ENCODE results near the gene ATP6V0D1.

The ATP6V0D1 gene

DNA sequence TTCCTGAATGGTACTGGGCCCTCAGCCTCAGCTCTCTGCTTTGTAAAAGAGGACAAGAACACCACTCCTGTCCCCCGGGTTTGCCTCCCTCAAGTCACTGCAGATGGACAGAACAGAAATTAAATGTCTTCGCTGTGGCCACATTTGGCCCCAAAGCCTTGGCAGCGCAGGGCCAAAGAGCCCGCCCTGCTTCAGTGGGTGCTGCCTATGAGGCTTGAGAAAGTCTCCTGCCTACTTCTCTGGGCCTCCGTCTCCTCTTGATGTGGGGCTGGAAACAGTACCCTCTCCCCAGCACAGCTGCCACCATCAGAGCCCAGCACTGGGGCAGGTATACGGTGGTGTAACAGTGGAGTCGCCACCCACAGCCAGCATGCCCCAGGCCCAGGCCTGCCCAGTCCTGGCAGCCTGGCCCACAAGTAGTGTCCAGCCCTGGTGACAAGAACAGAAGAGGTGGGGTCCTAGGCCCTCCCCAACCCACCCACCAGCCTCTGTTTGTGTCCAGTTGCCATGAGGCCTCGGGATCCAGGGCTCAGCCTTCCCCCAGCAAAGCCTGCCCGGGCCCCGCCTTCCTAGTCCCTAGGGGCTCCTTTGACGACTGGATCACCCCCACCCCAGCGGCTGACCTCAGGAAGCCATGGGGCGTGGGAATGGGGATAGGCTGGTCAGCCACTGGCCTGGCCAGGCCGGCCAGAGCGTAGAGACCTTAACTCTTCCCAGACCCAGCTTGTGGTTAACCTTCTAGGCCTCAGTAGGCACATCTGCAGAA lies 83.7 kb downstream of the ATP6V0D1 start:
- no peak overlapping the region for H3K4me3 ChIP-seq (ENCODE audit: control insufficient read depth, low read depth, low read length)
- DNase-seq (ENCODE audit: low read depth): peak; percentile 42
- TF ChIP-seq, protein P1, sequence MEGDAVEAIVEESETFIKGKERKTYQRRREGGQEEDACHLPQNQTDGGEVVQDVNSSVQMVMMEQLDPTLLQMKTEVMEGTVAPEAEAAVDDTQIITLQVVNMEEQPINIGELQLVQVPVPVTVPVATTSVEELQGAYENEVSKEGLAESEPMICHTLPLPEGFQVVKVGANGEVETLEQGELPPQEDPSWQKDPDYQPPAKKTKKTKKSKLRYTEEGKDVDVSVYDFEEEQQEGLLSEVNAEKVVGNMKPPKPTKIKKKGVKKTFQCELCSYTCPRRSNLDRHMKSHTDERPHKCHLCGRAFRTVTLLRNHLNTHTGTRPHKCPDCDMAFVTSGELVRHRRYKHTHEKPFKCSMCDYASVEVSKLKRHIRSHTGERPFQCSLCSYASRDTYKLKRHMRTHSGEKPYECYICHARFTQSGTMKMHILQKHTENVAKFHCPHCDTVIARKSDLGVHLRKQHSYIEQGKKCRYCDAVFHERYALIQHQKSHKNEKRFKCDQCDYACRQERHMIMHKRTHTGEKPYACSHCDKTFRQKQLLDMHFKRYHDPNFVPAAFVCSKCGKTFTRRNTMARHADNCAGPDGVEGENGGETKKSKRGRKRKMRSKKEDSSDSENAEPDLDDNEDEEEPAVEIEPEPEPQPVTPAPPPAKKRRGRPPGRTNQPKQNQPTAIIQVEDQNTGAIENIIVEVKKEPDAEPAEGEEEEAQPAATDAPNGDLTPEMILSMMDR (conservative IDR thresholded peaks at IDR 0.05; ENCODE audit: control insufficient read depth, insufficient read depth, low read depth, low read length): no peak

DNA sequence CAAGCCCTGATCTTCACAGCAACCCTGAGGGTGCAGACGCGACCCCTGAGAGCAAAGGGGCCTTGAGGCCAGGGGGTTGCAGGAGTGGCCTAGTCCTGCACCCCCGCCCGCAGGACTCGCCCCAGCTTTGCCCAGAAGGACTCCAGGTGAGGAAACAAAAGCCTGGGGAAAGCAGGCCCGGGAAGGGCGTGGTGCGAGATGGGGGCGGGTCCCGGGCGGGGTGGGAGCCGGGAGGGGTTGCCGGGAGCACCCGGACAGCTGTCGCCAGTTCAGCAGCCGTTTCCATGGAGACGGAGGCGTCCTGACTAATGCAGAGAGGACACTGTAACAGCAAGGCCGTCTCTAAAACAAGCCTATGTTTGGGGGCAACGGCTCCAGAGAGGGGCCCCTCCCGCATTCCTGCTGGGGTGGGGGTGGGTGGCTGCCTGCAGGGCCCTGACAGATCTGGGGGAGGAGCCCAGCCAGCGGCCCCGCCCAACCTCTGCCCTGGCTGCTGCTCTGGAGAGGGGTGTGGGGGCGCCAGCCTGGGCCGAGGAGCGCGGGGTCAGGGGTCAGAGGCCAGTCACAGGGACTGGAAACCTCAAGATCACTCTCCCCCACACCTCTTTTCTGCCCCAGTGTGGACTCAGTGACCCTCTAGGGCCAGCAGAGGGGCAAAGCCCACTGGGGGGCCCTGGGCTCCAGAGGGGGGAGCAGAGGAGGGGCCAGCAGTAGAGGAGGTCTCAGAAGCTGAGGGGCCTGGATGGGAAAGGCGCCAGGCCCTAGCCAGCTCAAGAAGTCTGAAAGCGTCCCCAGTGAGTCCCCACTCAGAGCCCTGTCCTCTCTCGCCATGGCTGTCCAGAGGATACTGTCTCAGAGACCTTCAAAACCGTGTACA lies 84.6 kb downstream of the ATP6V0D1 start:
- no peak overlapping the region for H3K4me3 ChIP-seq (ENCODE audit: control insufficient read depth, low read depth, low read length)
- peak; percentile 69 for DNase-seq (ENCODE audit: low read depth)
- TF ChIP-seq, protein P1 (conservative IDR thresholded peaks at IDR 0.05; ENCODE audit: control insufficient read depth, insufficient read depth, low read depth, low read length): no peak

DNA sequence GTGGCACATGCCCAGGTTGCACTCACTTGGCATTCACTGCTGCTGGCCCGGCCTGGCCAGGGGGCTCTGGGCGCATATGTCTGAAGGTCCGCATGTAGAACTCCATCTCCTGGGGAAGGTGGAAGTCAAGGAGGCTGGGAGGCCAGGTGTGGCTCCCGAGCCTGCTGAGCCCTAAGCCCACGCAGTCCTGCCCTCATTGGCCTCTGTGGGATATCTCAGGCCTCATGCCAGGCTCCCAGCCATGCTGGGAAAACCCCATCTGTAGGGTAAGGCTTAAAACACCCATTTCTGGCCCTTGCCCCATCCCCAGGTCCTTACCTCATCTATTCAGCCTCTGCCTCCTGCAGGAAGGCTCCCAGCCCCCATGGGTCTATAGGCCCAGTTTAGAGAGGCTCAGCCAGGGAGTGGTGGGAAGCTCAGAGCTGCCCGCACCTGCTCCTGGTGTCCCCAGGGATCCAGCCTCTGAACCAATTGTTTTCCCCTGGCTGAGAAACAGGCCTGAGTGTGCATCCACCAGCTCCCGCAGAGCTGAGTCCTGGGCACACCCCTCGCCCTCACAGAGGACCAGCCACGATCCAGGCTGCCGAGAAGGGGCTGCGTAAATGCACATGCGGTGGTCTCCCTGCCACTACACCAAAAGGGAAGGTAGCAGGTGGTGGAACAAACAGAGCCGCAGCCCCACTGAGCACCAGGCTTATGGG lies 85.3 kb downstream of the ATP6V0D1 start:
- no peak overlapping the region for H3K4me3 ChIP-seq (ENCODE audit: control insufficient read depth, low read depth, low read length)
- no peak for DNase-seq (ENCODE audit: low read depth)
- TF ChIP-seq, protein P1 (conservative IDR thresholded peaks at IDR 0.05; ENCODE audit: control insufficient read depth, insufficient read depth, low read depth, low read length): no peak

DNA sequence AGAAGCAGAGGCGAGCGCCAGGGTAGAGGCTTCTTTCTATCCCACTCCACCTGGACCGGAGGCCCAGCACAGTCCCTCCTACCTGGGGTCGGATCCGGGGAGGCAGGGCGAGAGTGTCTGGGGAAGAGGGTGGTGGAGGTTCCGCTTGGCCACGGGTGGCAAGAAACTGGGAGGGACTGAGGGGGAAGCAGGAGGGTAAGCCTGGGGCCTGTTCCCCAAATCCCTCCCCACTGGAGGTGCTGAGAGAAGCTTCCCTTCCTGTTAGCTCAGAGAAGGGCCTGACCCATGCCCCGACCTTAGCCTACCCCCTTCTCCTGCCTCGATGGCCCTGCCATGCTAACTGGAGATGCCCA lies 85.9 kb downstream of the ATP6V0D1 start:
- TF ChIP-seq, protein P1 (conservative IDR thresholded peaks at IDR 0.05; ENCODE audit: control insufficient read depth, insufficient read depth, low read depth, low read length): no peak
- DNase-seq (ENCODE audit: low read depth): no peak
- H3K4me3 ChIP-seq (ENCODE audit: control insufficient read depth, low read depth, low read length): no peak overlapping the region

DNA sequence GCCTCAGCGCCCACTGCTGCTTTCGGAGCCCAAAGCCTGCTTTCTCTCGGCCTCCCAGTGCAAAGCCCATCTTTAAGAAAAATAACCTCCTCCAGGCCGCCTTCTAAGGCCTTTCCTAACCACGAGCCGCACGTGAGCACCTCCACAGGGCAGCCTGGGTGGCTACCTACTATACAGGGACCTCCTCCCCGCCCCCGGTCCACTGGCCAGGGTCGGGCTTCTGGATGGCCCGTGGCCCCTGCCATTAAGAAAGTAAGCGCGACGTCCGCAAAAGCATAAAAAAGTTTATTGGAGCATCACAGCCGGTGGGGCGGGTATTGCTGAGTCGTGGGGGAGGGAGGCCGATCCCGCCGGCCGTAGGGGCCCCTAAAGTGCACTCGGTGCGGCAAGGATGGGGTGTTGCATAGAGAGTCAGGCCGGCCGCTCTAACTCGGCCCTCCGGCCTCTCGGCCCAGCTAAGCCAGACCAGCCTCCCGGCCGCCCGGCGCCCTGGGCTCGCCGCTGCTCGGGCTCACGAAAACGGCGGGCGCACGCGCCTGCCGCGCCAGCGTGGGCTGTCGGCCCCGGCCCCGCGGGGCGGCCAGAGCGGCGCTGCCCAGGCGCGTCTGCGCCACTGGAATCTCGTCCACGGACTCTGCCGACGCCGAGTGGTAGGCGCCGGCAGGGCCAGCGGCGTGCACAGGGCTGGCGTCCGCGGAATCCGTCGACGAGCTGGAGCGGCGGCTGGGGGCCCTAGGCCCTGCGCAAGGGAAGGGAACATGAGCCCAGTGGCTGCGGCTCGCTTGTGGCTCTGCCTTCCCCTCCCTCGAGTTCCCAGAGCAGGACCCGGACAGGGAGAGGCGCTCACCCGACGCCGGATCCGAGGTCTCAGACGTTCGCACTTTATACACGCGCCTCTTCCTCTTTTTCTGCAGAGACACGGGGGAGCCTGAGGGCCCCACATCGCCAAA lies 86.5 kb downstream of the ATP6V0D1 start:
- DNase-seq (ENCODE audit: low read depth): no peak
- TF ChIP-seq, protein P1 (conservative IDR thresholded peaks at IDR 0.05; ENCODE audit: control insufficient read depth, insufficient read depth, low read depth, low read length): no peak
- H3K4me3 ChIP-seq (ENCODE audit: control insufficient read depth, low read depth, low read length): no peak overlapping the region

DNA sequence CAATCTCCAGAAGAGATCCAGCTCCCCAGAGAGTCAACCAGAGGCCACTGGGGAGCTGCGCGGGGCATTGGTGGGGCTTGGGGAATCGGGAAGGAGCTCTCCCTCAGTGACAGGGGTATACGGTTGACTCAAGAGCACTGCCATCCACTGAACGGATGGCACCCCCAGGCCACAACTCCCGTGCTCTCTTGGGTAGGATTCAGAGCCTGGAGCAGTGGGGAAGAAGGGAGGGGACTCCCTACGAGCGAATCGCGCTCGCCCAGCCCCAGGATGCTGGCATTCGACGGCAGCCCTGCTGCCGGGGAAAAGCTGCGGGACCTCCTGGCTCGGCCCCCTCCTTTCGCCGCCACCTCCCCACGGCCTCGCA lies 87.2 kb downstream of the ATP6V0D1 start:
- TF ChIP-seq, protein P1 (conservative IDR thresholded peaks at IDR 0.05; ENCODE audit: control insufficient read depth, insufficient read depth, low read depth, low read length): no peak
- DNase-seq (ENCODE audit: low read depth): no peak
- peak overlapping the region; percentile 6 for H3K4me3 ChIP-seq (ENCODE audit: control insufficient read depth, low read depth, low read length)
